Body of pancreas (tissue), 4 donors: ENCODE data around the gene CFAP57. TPM values are rescaled to one million over a fixed set of nuclear protein-coding genes. Genes with fewer than 3 reads are reported as not detected.
A peak's percentile ranks its signal among the peaks of the same experiment; 100 is the strongest.

Source experiments
- ATAC-seq: fragments of 150-250 bp; one replicate; pipeline ENCODE4 v1.9.1; 2016
- DNase-seq, 4 donors: peaks; one replicate each; pipeline ENCODE4 v3.0.0-alpha.2; 2019
- H3K27ac ChIP-seq, 4 donors: fragments of 200-600 bp; sonication (generic); 1 replicate in 3 of 4; 2 replicates in 1 of 4; pipeline versions ENCODE4 v1.5.1 to v1.6.1; 2016 to 2019; ENCODE audit warnings: mild to moderate bottlenecking in 1 of 4, mixed read lengths in 1 of 4, moderate library complexity in 1 of 4
- H3K27me3 ChIP-seq, 2 donors: fragments of 200-600 bp; sonication (generic); one replicate each; pipeline ENCODE4 v1.6.0; 2016; ENCODE audit warnings: mild to moderate bottlenecking in 1 of 2
- H3K36me3 ChIP-seq, 2 donors: fragments of 200-600 bp; sonication (generic); replicated peaks in 1 of 2; 2 replicates each; pipeline ENCODE4 v1.5.1; 2016; ENCODE audit warnings: low read depth in 2 of 2; ENCODE audit not compliant: insufficient read depth in 1 of 2
- H3K4me1 ChIP-seq: fragments of 200-600 bp; sonication (generic); one replicate; pipeline ENCODE4 v1.6.0; 2016
- H3K4me3 ChIP-seq, 2 donors: fragments of 200-600 bp; sonication (generic); 1 replicate in 1 of 2; 2 replicates in 1 of 2; pipeline ENCODE4 v1.5.1; 2016 to 2019
- H3K9me3 ChIP-seq, 3 donors: fragments of 200-600 bp; sonication (generic); 1 replicate in 2 of 3; 2 replicates in 1 of 3; pipeline ENCODE4 v1.5.1; 2016
- POLR2A ChIP-seq, 3 donors: fragments of 450-650 bp; IDR thresholded peaks; one replicate each; pipeline ENCODE4 v1.6.1; 2016; ENCODE audit warnings: antibody characterized with exemption in 3 of 3, mild to moderate bottlenecking in 2 of 3
- WGBS, 2 donors: methylation state at CpG; one replicate each; pipeline ENCODE4 v1.1.5; 2017; 5-methylcytosine and 5-hydroxymethylcytosine counted together
- intact Hi-C: fragments of 100-400 bp; cut with DNase I; formaldehyde crosslinking; loops from one replicate; pipeline ENCODE4 v1.15.1; 2023
- total RNA-seq, 2 donors: library from RNA; depleted of rRNA; stranded (reverse); fragments of >200 nt; gene quantifications; one replicate each; pipeline ENCODE4 v1.1.0, GENCODE V29; 2016
- TF ChIP-seq, protein P1 (sequence below), 7 experiments: fragments of 450-650 bp in 4 of 7; fragments of 200-600 bp in 3 of 7; sonication (generic) in 3 of 7; IDR thresholded peaks; one replicate each; pipeline ENCODE4 v1.5.1; 2016 to 2019; ENCODE audit warnings: antibody characterized with exemption in 7 of 7

The CFAP57 gene
- total RNA-seq, 2 donors from 2014 or later: 0.26 to 1.3 TPM

DNA sequence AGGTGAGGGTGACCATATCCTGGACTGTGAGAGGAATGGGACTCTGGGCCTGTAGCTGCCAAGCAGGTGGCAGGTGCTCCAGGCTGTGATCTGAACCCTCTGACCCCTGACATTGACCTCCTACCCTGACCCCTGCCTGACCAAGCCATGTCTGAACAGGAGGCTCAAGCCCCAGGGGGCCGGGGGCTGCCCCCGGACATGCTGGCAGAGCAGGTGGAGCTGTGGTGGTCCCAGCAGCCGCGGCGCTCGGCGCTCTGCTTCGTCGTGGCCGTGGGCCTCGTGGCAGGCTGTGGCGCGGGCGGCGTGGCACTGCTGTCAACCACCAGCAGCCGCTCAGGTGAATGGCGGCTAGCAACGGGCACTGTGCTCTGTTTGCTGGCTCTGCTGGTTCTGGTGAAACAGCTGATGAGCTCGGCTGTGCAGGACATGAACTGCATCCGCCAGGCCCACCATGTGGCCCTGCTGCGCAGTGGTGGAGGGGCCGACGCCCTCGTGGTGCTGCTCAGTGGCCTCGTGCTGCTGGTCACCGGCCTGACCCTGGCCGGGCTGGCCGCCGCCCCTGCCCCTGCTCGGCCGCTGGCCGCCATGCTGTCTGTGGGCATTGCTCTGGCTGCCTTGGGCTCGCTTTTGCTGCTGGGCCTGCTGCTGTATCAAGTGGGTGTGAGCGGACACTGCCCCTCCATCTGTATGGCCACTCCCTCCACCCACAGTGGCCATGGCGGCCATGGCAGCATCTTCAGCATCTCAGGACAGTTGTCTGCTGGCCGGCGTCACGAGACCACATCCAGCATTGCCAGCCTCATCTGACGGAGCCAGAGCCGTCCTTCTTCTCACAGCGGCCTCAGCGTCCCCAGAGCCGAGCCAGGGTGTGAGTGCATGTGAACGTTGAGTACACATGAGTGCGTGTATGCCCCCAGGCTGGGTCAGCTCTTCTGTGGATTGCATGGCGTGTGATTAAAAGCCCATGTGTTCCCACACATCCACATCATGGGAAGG, 100.7 kb downstream of the CFAP57 start:
- Histone ChIP-seq H3K4me1 (peaks cover 69% of the 10 kb centered on the region), H3K36me3 (no peaks in the 10 kb centered on the region), H3K4me3 (no peak overlapping the region), H3K27ac (no peak overlapping the region), H3K9me3 (no peaks in the 10 kb centered on the region), H3K27me3 (no peaks in the 10 kb centered on the region)
- DNase-seq (no peak), ATAC-seq (no peak)
- intact Hi-C loops: no loop called here
- WGBS, 2 donors: 95 to 100% methylated on average over 10 to 25 of the region's 46 CpGs
- TF ChIP-seq, protein P1, sequence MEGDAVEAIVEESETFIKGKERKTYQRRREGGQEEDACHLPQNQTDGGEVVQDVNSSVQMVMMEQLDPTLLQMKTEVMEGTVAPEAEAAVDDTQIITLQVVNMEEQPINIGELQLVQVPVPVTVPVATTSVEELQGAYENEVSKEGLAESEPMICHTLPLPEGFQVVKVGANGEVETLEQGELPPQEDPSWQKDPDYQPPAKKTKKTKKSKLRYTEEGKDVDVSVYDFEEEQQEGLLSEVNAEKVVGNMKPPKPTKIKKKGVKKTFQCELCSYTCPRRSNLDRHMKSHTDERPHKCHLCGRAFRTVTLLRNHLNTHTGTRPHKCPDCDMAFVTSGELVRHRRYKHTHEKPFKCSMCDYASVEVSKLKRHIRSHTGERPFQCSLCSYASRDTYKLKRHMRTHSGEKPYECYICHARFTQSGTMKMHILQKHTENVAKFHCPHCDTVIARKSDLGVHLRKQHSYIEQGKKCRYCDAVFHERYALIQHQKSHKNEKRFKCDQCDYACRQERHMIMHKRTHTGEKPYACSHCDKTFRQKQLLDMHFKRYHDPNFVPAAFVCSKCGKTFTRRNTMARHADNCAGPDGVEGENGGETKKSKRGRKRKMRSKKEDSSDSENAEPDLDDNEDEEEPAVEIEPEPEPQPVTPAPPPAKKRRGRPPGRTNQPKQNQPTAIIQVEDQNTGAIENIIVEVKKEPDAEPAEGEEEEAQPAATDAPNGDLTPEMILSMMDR (IDR thresholded peaks at IDR 0.05): no peak
- TF ChIP-seq POLR2A (IDR thresholded peaks at IDR 0.05): no peak

DNA sequence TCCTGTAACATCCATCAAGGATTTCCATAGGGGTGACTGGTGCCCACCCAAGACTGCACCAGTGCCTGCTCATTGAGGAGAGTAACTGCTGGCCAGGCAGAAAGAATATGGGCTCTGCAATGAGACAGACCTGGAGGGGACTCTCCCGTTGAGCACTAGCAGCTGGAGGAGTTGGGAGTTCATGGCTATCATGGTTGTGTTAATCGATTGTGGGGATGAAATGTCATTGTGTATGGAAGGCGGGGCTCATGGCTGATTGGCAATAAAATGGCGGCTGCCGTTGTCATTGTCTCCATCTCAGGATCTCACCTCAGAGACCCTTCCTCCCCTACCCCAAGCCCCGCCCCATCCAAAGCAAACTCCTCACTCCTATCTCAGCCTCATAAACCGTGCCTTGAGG, 101.6 kb downstream of the CFAP57 start:
- Histone ChIP-seq H3K4me3 (no peak overlapping the region), H3K27me3 (no peaks in the 10 kb centered on the region), H3K9me3 (no peaks in the 10 kb centered on the region), H3K27ac (peak overlapping the region in 3 of 4 donors; percentile 22 to 83 (median 75)), H3K4me1 (peaks cover 69% of the 10 kb centered on the region), H3K36me3 (no peaks in the 10 kb centered on the region)
- ATAC-seq (no peak), DNase-seq (no peak)
- TF ChIP-seq POLR2A (IDR thresholded peaks at IDR 0.05): no peak
- TF ChIP-seq, protein P1 (IDR thresholded peaks at IDR 0.05): no peak
- intact Hi-C loops: no loop called here
- 88 to 94% methylated on average over 6 to 7 of the region's 7 CpGs for WGBS, 2 donors

DNA sequence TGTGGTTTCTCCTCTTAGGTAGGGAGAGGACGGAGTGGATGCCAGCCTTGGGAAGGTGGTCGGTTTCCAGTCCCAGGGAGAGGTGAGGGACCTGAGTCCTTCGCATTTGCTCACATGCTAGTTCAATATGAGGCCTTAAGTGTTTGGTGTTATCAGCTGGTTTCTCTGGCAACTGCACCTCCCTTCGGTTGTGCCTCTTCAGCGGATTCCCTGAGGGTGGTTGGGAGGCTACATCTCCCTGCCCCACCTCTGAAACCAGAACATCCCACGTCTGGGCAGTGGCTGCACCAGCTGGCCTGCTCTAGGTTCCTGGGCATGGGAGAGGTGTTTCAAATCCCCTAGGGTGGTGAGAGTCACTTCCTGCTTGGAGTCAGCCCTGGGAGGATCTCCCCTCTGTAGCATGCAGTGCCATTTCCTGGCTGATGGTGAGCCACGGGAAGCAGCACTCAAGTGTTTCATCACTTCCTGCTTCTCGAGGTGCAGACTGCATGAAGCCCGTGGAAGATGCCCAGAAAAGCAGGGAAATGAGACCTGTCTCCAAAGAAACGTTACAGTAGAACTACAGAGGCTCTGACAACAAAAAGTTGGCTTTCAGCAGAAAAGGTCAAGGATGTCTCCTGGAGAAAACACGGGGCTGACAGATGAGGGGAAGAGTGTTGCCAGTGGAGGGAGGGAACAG, 102.1 kb downstream of the CFAP57 start:
- Histone ChIP-seq H3K27ac (peak overlapping the region; percentile 2 to 83 (median 48)), H3K4me1 (peaks cover 67% of the 10 kb centered on the region), H3K4me3 (no peak overlapping the region), H3K36me3 (no peaks in the 10 kb centered on the region), H3K9me3 (no peaks in the 10 kb centered on the region), H3K27me3 (no peaks in the 10 kb centered on the region)
- intact Hi-C loops: no loop called here
- DNase-seq: peak in 1 of 4 donors; percentile 43
- no peak for TF ChIP-seq POLR2A (IDR thresholded peaks at IDR 0.05)
- TF ChIP-seq, protein P1 (IDR thresholded peaks at IDR 0.05): no peak
- 30 to 49% methylated on average over 11 of the region's 11 CpGs for WGBS, 2 donors
- ATAC-seq: no peak

DNA sequence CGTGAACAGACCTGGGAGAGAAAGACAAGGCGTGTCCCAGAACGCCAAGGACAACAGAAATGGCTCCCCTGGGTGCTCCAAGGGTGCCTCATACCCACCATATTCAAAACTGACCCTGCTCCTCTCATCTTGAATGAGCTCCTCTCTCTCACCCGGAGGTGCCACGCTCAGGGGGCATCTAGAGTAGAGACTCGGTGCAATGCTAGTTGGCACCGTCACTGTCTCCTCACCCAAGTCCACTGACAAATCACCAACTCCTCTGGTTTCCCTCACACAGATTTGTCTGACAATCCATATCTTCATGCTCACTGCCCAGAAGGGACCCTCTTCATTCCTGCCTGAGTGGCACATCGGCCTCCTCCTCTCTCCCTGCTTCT, 102.7 kb downstream of the CFAP57 start:
- Histone ChIP-seq H3K27me3 (no peaks in the 10 kb centered on the region), H3K9me3 (no peaks in the 10 kb centered on the region), H3K27ac (peak overlapping the region in 2 of 4 donors; percentile 75 to 83), H3K4me3 (no peak overlapping the region), H3K4me1 (peaks cover 62% of the 10 kb centered on the region), H3K36me3 (no peaks in the 10 kb centered on the region)
- 77 to 84% methylated on average over 8 of the region's 8 CpGs for WGBS, 2 donors
- DNase-seq (no peak), ATAC-seq (no peak)
- intact Hi-C loops: no loop called here
- no peak for TF ChIP-seq POLR2A (IDR thresholded peaks at IDR 0.05)
- TF ChIP-seq, protein P1 (IDR thresholded peaks at IDR 0.05): no peak
